GM21367 (cell line): ENCODE measurements around the gene HYI.
"Not testable (repeated sequence)": the region's sequence is repeated elsewhere in the genome, so short reads cannot be mapped to it uniquely, and the experiment has no call there.

ENCODE experiments used
- ATAC-seq: cut with Tn5 transposase; IDR thresholded peaks from one replicate; pipeline ENCODE4 v1.9.1; 2021; ENCODE audit not compliant: unreplicated experiment

Gene HYI

GRCh38 chr1:43453442-43454269, at the start of gene HYI:
HYI (minus strand) TSS chr1:43453931; CDS start chr1:43453793, 138 bp downstream.
- ATAC-seq = no peak

DNA sequence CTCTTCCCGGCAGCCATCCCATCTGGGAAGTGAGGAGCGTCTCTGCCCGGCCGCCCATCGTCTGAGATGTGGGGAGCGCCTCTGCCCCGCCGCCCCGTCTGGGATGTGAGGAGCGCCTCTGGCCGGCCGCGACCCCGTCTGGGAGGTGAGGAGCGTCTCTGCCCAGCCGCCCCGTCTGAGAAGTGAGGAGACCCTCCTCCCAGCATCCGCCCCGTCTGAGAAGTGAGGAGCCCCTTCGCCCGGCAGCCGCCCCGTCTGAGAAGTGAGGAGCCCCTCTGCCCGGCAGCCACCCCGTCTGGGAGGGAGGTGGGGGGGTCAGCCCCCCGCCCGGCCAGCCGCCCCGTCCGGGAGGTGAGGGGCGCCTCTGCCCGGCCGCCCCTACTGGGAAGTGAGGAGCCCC, 48.1 kb upstream of the HYI start:
- ATAC-seq = not testable (repeated sequence)

DNA sequence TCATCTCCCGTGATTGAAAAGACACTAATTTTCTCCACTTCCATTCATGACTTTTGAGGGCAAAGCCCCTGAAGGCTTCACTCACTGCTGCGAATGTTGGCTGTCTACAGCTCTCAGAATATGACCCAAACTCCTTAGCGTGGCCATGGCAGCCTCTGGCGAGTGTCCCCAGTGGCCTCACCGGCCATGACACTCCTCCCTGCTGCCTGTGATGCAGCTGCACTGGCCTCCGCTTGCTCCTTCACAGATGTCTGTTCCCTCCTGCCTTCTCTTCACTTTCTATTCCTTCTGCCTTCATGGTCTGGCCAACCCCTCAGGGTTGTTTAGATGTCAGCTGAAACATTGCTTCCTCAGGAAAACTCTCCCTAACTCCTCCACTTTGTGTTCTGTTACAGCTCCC, 46.2 kb upstream of the HYI start:
- ATAC-seq = no peak

DNA sequence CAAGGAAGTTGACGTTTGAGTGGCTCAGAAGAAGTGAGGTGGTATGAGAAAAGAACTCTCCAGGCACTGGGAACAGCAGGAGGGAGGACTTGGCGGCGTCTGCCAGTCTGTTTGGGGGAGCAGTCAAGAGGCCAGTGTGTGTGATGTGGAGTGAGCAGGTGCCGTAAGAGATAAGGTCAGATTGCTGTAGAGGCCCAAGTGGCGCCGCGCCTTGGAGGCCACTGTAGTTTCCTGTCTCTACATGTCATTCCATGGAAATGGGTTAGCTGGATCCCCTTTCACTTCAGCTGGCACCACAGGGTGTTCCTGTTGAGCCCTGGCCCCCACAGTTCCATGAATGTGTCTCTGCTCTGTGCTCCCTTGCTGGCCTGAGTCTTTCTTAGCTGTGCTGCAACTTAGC, 41.5 kb upstream of the HYI start:
- no peak for ATAC-seq

DNA sequence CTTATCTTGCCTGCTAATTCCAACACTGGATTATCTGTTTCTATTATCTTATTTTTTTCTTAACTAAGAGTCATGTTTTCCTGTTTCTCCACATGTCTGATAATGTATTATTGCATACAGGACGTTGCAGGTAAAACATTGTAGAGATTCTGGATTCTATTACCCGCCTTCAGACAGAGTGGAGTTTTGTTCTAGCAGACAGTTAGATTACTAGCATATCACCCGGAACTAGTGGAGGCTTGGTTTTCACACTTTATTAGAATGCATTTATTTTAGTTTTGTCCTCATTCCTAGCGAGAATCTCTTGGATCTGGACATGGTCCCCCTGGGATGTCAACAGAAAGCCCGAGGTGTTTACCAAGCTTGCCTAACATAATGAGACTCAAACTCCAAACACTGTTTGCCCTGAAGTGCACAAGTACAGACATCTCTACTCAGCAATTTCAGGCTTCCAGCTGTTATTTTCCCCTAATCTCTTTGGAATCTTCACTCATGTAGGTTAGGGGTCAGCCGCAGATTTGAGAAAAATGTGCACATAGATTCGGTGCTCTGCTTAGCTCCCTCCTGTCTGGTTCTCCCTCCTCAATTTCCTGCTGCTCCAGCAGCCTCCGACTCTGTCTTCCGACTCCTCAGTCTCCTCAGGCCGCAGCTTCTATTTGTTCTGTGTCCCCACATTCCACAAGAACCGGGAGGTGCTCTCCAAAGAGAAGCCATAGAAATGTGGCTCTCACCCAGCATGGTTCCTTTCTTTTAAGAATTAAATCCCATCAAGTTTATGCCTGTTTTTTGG, 40.1 kb upstream of the HYI start:
- no peak for ATAC-seq

- ATAC-seq = no peak
These were observed 39.1 kb upstream of the HYI start for GRCh38 chr1:43492826-43493225.

GRCh38 chr1:43491061-43491460, 37.3 kb upstream of the HYI start:
- ATAC-seq = no peak

GRCh38 chr1:43488165-43488564, 34.4 kb upstream of the HYI start:
- no peak for ATAC-seq

DNA sequence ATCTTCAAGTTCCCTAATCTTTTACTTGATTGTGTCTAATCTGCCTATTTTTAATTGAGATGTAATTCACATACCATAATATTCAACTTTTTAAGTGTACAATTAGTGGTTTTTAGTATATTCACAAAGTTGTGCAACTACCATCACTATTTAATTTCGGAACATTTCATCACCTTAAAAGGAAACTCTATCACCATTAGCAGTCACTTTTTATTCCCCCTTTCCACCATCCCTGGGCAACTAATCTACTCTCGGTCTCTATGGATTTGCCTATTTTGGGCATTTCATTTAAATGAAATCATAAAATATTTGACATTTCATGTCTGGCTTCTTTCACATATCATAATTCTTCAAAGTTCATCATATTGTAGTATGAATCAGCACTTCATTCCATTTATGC, 30.6 kb upstream of the HYI start:
- ATAC-seq = no peak

DNA sequence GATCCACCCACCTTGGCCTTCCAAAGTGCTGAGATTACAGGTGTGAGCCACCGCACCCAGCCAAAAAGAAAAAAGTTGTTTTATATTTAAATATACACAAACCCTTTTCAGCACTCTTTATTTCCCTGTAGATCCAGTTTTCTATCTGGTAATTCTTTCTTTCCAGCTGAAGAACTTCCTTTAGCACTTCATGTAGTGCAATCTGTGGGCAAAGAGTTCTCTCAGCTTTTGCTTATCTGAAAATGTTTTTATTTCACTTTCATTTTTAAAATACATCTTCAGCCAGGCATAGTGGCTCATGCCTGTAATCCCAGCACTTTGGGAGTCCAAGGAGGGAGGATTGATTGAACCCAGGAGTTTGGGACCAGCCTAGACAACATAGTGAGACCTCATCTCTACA, 28.5 kb upstream of the HYI start:
- no peak for ATAC-seq

DNA sequence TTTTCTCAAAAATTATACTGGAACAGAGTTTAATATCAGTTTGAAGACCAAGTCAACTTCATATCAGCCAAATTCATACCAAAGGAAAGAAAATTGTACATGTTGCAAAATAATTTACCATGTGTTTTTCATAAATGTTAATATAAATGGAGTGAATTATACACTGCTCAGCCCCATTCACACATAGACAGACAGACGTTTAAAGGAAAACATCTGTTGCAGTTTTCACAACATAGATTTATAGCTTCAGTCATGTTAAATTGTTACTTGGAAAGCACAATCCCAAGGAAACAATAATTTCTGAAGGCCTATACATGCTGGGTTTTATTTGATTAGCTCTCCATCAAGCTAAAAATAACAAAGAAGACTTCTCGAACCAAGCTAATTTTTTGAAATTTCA, 27.8 kb upstream of the HYI start:
- no peak for ATAC-seq

GRCh38 chr1:43479414-43479813, 25.7 kb upstream of the HYI start:
- no peak for ATAC-seq

GRCh38 chr1:43477716-43478115, 24.0 kb upstream of the HYI start:
- no peak for ATAC-seq

DNA sequence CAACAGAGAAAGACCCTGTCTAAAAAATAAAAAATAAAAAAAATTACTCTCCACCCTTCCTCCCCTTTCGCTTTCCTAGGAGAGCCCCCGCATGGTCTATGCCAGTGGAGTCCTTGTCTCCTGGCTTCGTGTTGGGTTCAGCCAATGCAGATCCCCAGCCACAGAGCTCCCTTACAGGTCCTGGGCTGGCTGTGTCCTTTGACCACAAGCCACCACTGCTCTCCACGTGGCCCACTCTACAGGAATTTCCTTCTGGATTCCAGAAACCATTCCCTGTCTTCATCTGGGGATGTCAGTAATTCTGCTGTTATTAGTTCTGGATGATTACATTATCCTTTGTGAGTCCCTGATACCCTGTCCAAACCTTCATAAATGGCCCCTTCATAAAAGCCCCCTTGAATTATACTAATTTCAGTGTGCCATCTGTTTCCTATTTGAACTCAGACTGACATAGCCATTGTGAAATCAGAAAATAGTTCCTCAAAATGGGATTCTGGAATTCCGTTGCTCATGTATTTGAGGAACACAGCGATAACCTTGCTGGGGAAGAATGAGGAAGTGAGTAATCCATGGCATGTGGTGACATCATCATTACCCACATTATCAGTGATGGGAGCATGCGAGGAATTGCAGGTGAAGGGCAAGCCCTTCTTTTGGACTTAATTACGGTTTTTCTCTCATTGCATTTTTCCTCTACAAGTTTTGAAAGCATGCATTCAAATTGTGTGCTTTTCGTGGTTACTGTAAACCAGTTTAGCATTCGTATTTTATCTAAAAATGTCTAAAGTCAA, 22.1 kb upstream of the HYI start:
- ATAC-seq = not testable (repeated sequence)

GRCh38 chr1:43473463-43473862, 19.7 kb upstream of the HYI start:
- no peak for ATAC-seq

DNA sequence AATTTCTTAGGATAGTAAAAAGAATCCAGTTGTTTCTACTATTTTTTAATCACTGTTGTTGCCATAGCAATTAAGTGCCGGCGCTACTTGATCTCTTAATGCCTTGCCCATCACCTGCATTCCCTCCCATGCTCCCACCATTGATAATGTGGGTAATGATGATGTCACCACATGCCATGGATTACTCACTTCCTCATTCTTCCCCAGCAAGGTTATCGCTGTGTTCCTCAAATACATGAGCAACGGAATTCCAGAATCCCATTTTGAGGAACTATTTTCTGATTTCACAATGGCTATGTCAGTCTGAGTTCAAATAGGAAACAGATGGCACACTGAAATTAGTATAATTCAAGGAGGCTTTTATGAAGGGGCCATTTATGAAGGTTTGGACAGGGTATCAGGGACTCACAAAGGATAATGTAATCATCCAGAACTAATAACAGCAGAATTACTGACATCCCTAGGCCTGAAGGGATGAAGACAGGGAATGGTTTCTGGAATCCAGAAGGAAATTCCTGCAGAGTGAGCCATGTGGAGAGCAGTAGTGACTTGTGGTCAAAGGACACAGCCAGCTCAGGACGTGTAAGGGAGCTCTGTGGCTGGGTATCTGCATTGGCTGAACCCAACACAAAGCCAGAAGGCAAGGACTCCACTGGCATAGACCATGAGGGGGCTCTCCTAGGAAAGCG, 18.9 kb upstream of the HYI start:
- ATAC-seq = not testable (repeated sequence)

GRCh38 chr1:43472087-43472462, 18.3 kb upstream of the HYI start:
- no peak for ATAC-seq

GRCh38 chr1:43469932-43470331, 16.2 kb upstream of the HYI start:
- no peak for ATAC-seq

DNA sequence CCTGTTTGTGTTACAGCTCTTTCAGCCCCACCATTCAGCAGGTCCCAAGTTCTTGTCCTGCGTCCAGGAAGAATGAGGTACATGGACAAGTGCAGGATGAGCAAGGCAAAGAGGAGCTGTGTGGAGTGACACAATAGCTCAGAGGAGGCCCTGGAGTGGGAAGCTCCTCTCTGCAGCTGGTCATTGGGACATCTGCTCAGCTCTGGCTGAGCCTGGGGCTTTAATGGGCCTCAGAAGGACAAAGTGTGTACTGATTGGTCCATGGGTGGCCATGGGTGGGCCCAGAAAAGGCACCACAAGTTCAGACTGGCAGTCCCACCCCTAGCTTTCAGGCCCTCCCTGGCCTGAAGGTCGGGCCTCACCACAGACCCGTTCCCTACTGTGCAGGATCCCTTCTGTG, 14.7 kb upstream of the HYI start:
- no peak for ATAC-seq

DNA sequence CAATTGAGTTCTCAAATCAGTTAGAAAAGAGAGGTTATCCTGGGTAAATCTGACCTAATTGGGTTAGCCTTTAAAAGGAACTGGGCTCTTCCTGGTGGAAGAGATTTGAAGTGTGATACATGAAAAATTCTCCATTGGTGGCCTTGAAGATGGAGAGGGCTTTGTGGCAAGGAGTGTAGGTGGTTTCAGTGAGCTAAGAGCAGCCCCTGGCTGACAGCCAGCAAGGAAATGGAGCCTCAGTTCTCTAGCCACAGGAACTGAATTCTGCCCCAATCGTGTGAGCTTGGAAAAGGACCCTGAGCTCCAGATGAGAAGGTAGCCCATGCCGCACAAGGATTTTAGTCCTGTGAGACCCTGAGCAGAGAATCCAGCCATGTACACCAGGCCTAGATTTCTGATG, 12.7 kb upstream of the HYI start:
- ATAC-seq = no peak

DNA sequence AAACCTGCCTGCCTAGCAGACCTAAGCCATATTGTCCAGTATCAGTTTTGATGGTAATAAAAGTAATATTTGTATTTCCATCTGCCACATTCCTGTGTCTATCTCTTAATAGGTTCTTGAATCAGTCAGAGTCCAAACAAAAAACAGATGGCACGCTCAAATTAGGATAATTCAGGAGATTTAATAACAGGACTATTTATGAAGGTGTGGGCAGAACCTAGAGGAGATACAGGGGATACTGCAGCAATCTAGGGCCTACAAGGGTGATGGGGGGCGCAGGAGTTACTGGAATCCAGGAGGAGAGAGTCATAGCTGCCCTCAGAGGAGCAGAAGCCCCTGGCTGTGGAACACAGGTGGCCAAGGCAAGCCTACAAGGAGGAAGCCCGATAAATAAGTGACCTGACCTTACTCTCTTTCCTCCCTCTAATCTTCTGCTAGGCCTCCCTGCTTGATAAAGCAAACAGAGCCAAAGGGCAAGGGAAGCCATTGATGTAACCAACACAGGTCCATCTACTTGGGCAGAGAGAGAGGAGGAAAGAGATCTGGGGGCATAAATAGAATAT, 11.9 kb upstream of the HYI start:
- no peak for ATAC-seq
